Astrocyte of the cerebellum (primary cell): ENCODE results near the gene MBOAT7.
A peak's percentile ranks its signal among the peaks of the same experiment; 100 is the strongest.

Source experiments
- DNase-seq: peaks from one replicate; pipeline ENCODE4 v3.0.0-alpha.2; 2011; ENCODE audit warnings: low read depth
- H3K4me3 ChIP-seq: 2 replicates; pipeline ENCODE4 v1.5.1; 2011; ENCODE audit warnings: mild to moderate bottlenecking, low read depth, low read length, moderate library complexity
- in situ Hi-C: cut with HindIII; loops from 2 replicates; pipeline ENCODE4 v1.10.0; 2017; ENCODE audit warnings: low sequenced_read_pairs
- TF ChIP-seq, protein P1 (sequence below): IDR thresholded peaks from 2 replicates; pipeline ENCODE4 v1.5.1; 2012; ENCODE audit warnings: low read length, low read depth, moderate library complexity, mild to moderate bottlenecking; ENCODE audit errors: missing control alignments

The MBOAT7 gene

DNA sequence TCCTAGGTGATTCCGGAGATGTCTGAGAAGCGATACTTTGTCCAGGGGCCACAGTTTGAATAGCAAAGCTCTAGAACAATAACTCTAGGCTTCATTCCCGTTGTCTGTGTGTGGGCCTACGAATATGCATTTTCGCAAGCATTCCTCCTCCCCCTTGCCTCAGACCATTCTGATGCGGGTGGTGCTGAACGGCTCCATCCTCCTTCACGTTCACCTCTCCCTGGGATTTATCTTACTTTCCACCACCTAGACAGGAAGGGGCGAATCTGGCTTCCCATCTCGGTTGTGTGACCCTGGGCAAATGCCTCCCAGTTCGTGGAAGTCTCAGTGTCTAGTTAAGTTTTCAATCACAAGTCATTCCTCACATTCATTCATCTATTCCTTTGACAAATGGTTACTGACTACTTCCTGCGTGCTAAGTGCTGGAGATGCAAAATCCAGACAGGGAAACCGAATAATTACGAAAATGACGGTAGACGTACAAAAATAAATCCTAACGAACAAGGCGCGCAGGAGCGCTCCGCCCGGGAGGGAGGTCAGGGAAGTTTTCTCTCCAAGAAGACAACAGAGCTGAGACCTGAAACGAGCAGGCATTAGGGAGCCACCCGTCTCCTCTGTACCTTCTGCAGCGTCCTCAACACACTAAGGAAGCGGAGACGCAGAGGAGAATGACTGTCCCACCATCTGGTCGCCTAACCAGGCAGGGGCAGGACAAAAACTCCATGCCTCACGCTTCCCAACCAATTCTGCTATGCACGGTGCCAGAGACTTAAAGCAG is 53.1 kb downstream of the MBOAT7 start:
- in situ Hi-C loops: no loop called here
- H3K4me3 ChIP-seq: peak overlapping the region; percentile 61
- TF ChIP-seq, protein P1, sequence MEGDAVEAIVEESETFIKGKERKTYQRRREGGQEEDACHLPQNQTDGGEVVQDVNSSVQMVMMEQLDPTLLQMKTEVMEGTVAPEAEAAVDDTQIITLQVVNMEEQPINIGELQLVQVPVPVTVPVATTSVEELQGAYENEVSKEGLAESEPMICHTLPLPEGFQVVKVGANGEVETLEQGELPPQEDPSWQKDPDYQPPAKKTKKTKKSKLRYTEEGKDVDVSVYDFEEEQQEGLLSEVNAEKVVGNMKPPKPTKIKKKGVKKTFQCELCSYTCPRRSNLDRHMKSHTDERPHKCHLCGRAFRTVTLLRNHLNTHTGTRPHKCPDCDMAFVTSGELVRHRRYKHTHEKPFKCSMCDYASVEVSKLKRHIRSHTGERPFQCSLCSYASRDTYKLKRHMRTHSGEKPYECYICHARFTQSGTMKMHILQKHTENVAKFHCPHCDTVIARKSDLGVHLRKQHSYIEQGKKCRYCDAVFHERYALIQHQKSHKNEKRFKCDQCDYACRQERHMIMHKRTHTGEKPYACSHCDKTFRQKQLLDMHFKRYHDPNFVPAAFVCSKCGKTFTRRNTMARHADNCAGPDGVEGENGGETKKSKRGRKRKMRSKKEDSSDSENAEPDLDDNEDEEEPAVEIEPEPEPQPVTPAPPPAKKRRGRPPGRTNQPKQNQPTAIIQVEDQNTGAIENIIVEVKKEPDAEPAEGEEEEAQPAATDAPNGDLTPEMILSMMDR: no peak
- DNase-seq: no peak

DNA sequence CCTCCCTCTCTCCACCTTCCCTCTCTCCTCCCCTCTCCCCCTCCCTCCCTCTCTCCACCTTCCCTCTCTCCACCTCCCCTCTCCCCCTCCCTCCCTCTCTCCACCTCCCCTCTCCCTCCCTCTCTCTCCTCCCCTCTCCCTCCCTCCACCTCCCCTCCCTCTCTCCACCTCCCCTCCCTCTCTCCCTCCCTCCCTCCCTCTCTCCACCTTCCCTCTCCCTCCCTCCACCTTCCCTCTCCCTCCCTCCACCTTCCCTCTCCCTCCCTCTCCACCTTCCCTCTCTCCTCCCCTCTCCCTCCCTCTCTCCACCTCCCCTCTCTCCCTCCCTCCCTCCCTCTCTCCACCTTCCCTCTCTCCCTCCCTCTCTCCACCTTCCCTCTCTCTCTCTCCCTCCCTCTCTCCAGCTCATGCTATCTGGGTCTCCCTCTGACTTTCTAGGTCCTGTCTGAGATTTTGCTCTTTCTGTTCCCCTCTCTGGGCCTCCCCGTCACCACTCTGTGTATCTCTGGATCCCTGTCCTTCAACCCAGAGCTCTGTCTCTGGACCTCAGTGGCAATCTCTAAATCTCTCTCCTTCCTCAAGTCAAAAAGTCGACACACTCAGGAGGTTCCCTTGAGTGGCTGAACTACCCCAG is 55.3 kb downstream of the MBOAT7 start:
- in situ Hi-C loops: no loop called here
- no peak overlapping the region for H3K4me3 ChIP-seq
- no peak for DNase-seq
- TF ChIP-seq, protein P1: no peak

- no peak overlapping the region for H3K4me3 ChIP-seq
- in situ Hi-C loops: no loop called here
- DNase-seq: peak; percentile 35
- TF ChIP-seq, protein P1: no peak
Measured at GRCh38 chr19:54133312-54133956, 55.9 kb downstream of the MBOAT7 start.

DNA sequence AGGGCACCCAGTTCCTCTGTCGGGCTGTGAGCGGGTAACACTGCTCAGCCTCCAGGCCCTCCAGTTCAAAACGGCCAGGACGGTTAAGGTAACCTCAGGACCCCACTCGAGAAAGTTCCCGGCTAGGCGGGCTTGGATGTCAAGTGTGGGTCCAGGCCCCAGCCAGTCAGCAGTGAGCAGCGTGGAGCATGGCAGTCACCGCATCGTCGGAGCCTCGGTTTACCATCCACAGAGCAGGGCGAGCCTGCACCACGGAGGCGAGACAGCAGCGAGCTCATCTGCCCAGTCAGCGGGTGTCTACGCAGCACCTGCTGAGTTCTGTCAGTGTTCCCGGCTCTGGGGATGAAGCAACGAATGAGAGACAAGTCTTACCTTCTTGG is 59.8 kb downstream of the MBOAT7 start:
- no peak overlapping the region for H3K4me3 ChIP-seq
- TF ChIP-seq, protein P1: no peak
- in situ Hi-C loops: no loop called here
- no peak for DNase-seq

DNA sequence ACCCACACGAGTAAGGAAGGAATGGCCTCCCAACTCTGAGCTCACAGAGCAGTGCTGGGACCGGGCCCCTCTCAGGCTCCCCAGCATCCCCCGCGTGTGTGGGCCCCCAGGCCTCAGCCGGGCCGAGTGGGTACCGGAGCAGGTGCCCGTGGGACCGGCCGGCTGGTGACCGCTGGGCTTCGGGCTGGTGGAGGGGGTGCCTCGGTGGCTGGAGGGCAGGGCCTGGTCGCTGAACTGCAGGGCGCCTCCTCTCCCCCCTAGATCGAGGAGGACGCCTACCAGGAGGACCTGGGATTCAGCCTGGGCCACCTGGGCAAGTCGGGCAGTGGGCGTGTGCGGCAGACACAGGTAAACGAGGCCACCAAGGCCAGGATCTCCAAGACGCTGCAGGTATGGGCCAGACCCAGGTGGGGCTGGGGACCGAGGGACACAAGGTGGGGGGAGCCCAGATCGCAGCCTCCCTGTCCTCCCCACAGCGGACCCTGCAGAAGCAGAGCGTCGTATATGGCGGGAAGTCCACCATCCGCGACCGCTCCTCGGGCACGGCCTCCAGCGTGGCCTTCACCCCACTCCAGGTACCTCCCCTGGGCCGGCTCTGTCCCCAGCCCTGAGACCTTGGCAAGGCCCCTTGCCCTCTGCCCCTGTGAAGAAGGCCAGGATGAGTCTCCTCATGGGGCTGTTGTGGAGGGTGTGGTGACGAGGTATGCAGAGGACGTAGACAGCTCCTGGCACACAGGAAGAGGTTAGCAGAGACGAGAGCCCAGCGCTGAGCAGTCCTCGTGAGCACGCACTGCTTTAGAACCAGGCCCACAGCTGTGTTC is 60.4 kb downstream of the MBOAT7 start:
- no peak for DNase-seq
- TF ChIP-seq, protein P1: no peak
- in situ Hi-C loops: no loop called here
- H3K4me3 ChIP-seq: no peak overlapping the region

DNA sequence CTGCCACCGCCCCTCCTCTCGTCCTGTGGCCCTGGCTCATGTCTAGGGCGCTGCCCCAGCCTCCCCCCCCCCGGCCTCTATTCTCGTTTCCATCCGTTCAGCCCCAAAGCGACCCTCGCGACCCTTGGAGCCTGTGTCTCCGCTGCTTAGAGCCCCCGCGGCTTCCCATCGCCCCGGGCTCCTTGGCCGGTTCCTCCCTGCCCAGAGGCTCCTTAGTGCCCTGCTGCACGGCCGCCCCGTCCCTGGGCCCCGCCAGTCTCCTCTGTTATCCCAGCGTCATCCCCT is 61.0 kb downstream of the MBOAT7 start:
- in situ Hi-C loops: no loop called here
- no peak for DNase-seq
- TF ChIP-seq, protein P1: no peak
- no peak overlapping the region for H3K4me3 ChIP-seq
